Measurements from ENCODE around the gene SLC17A9.

- no peak for TF ChIP-seq CTCF (IDR thresholded peaks at IDR 0.05)
- TF ChIP-seq POLR2A (IDR thresholded peaks at IDR 0.05): no peak
Observed at GRCh38 chr20:62964700-62965099, 12.2 kb downstream of the SLC17A9 start.
